Stimulated activated memory B cell treated with anti-CD40 and anti-IgM and Interleukin-4, amounts not matched to agents 10 μg/mL and 1 μg/mL and 100 μg/mL, for 72 hours (primary cell): ENCODE results near the gene LYRM9.
"Not testable (repeated sequence)": the region's sequence is repeated elsewhere in the genome, so short reads cannot be mapped to it uniquely, and the experiment has no call there.

ENCODE experiments used
- ATAC-seq: fragments of 150-1000 bp; cut with Tn5 transposase; 2 replicates; pipeline ENCODE4 v1.10.0; 2021
- H3K27ac Mint-ChIP-seq: one replicate; pipeline ENCODE4 v1.8.0; 2022; ENCODE audit warnings: mild to moderate bottlenecking, mixed read lengths
- H3K27me3 Mint-ChIP-seq: one replicate; pipeline ENCODE4 v1.8.0; 2022; ENCODE audit warnings: mixed read lengths
- H3K36me3 Mint-ChIP-seq: one replicate; pipeline ENCODE4 v1.8.0; 2022; ENCODE audit warnings: mixed read lengths
- H3K4me1 Mint-ChIP-seq: one replicate; pipeline ENCODE4 v1.8.0; 2022; ENCODE audit warnings: mixed read lengths
- H3K4me3 Mint-ChIP-seq: one replicate; pipeline ENCODE4 v1.8.0; 2022; ENCODE audit warnings: mild to moderate bottlenecking, moderate library complexity, mixed read lengths
- H3K9me3 Mint-ChIP-seq: one replicate; pipeline ENCODE4 v1.8.0; 2022; ENCODE audit warnings: mixed read lengths

The LYRM9 gene

DNA sequence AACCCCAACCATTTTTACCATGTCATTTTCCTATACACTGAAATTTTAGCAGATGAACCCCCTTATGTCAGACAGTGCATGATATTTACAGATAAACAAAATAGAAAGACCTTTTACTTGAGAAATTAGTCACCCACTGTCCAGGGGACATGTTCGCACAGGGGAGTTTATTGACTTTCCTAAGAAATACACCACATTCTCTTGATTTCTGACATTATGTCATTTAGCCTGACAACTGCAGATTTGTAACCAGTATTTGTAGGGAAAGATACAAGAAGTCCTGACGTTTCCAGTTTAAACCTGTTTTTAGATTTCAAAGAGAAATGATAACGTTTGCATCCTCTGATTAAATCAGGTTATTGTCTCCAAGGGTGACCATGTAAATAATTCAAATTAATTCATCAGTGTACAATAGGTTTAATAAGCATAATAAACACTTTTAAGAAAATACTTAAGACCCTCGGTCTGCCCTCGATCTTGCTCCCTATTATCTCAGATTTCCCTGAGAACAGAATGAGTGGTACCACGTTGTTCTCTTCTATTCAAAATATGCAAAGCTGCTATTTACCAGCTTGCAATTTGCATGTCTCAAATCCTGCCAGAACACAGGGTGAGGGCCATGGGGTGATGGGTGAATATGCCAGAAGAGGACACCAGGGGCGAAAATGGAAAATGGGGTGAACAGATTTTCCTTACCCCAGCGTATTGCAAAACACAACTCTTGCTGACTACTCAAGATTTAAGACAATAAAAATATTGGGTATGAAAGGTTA is 2.1 kb upstream of the LYRM9 start:
- no peaks in the 10 kb centered on the region for H3K9me3 Mint-ChIP-seq
- no peak overlapping the region for H3K27ac Mint-ChIP-seq

DNA sequence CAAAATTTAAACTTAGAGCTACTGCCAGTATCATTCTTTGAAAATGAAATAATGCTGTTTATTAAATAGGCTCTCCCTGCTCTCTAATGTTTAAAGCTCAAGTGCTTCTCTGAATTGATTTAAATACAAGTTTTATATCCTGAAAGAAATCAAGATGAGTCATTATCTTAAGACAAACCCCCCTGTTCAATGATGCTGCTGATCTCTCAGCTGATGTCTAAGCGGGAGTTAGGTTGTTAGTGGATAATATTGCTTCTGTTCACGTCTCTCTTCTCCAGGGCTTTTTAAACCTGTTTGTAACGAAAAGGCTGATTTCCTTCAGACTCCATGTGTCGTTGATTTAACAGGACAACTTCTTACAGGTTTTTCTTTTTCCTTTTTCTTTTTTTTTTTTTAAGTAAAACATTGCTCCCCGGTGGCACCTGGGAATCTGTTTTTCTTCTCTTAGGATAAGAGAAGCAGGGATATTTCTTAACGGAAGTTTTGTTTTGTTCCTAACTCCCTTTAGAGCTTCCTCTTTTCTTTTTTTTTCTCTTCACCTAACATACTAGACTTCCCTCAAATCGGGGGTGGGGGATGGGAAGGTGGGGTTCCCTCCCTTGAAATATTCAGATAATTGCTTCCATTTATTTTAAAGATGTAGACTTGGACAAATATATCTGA is 807 bp upstream of the LYRM9 start:
- ATAC-seq, result no peak
- no peaks in the 10 kb centered on the region for H3K36me3 Mint-ChIP-seq
- H3K27ac Mint-ChIP-seq, result peak overlapping the region; percentile 69
- H3K4me1 Mint-ChIP-seq, result peaks cover 32% of the 10 kb centered on the region
- H3K4me3 Mint-ChIP-seq, result peak overlapping the region; percentile 79
- no peaks in the 10 kb centered on the region for H3K9me3 Mint-ChIP-seq
- H3K27me3 Mint-ChIP-seq, result no peaks in the 10 kb centered on the region

More for the DNA sequence above, 2.1 kb upstream of the LYRM9 start:
- no peaks in the 10 kb centered on the region for H3K36me3 Mint-ChIP-seq
- peaks cover 29% of the 10 kb centered on the region for H3K4me1 Mint-ChIP-seq
- no peak for ATAC-seq
- H3K27me3 Mint-ChIP-seq, result no peaks in the 10 kb centered on the region
- no peak overlapping the region for H3K4me3 Mint-ChIP-seq

GRCh38 chr17:27892542-27892865 is 661 bp downstream of the LYRM9 start:
- Mint-ChIP-seq H3K4me3 (peak overlapping the region; percentile 79), H3K27ac (peak overlapping the region; percentile 69), H3K9me3 (no peaks in the 10 kb centered on the region), H3K27me3 (no peaks in the 10 kb centered on the region), H3K4me1 (peaks cover 36% of the 10 kb centered on the region), H3K36me3 (no peaks in the 10 kb centered on the region)
- ATAC-seq, result no peak

DNA sequence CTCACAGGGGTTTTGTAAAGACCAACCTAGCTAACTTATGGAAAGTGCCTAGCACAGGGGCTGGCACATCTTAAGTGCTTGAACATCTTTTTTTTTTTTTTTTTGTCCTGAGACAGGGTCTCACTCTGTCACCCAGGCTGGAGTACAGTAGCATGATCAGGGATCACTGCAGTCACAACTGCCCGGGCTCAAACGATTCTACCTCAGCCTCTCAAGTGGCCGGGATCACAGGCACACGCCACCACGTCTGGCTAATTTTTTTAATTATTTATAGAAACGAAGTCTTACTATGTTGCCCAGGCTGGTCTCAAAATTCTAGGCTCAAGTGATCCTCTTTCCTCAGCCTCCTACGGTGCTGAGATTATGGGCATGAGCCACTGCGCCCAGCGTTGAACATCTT is 1.3 kb downstream of the LYRM9 start:
- no peak for ATAC-seq
- no peak overlapping the region for H3K27ac Mint-ChIP-seq
- peaks cover 36% of the 10 kb centered on the region for H3K4me1 Mint-ChIP-seq
- no peaks in the 10 kb centered on the region for H3K9me3 Mint-ChIP-seq
- no peaks in the 10 kb centered on the region for H3K36me3 Mint-ChIP-seq
- no peaks in the 10 kb centered on the region for H3K27me3 Mint-ChIP-seq
- no peak overlapping the region for H3K4me3 Mint-ChIP-seq

GRCh38 chr17:27889711-27890251 is 3.4 kb downstream of the LYRM9 start:
- Mint-ChIP-seq H3K27ac (no peak overlapping the region), H3K9me3 (no peaks in the 10 kb centered on the region), H3K36me3 (no peaks in the 10 kb centered on the region), H3K27me3 (no peaks in the 10 kb centered on the region), H3K4me1 (peaks cover 42% of the 10 kb centered on the region), H3K4me3 (no peak overlapping the region)
- no peak for ATAC-seq

DNA sequence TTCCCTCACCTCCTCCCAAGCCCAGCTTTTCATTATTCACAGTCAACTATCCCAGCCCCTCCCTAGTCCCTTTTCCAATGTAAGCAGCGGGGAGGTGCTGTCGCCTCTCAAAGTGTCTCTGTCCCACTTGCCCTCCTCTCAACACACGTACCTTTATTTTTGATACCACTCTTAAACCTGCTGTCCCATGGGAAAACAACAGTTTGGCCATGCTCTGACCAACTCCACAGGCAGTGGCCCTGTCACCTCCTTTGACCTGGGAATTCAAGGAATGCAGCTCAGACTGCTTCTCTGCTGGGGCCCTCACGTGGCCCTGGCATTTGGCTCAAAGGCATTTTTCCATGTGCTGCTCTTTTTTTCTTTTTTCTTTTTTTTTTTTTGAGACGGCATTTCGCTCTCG is 4.2 kb downstream of the LYRM9 start:
- Mint-ChIP-seq H3K36me3 (no peaks in the 10 kb centered on the region), H3K27ac (no peak overlapping the region), H3K27me3 (no peaks in the 10 kb centered on the region), H3K4me1 (peaks cover 36% of the 10 kb centered on the region), H3K4me3 (no peak overlapping the region), H3K9me3 (no peaks in the 10 kb centered on the region)
- ATAC-seq, result no peak

GRCh38 chr17:27888067-27888466 is 5.1 kb downstream of the LYRM9 start:
- no peak overlapping the region for H3K27ac Mint-ChIP-seq

GRCh38 chr17:27886348-27886906 is 6.7 kb downstream of the LYRM9 start:
- not testable (repeated sequence) for H3K27me3 Mint-ChIP-seq

More at GRCh38 chr17:27888067-27888466, 5.1 kb downstream of the LYRM9 start:
- Mint-ChIP-seq H3K4me3 (no peak overlapping the region), H3K9me3 (no peaks in the 10 kb centered on the region), H3K36me3 (no peaks in the 10 kb centered on the region), H3K4me1 (peaks cover 29% of the 10 kb centered on the region), H3K27me3 (no peaks in the 10 kb centered on the region)
- ATAC-seq, result no peak

DNA sequence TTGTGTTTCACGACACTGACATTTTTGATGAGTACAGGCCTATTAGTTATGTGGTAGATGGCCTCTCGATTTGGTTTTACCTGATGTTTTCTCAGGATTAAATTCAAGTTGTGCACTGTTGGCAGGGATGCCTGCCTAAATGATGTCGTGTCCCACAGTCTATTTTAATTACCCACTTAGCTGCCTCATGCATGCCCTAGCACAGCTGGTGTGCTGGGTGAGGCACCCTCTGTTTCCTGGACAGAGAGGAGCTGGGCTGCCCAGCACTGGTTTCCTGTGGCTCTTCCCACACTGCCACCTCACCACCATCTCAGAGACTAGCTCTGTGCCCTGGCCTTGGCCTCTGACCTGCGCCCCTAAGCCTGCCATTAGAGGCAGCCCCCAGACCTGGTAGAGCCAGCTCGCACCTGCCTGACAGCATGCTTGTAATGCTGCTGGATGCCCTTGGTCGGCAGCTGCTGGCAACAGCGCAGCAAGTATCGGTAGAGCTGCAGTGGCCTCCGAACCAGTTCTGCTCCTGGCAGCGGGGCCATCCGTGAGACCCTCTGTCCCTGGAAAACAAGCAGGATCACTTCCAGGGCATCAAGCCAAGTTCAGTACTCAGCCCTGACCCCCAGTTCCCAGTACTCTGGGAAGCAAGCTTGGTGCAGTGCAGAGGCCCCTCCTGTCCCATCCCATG is 10.9 kb downstream of the LYRM9 start:
- Mint-ChIP-seq H3K9me3 (no peaks in the 10 kb centered on the region), H3K36me3 (peaks cover 13% of the 10 kb centered on the region), H3K27ac (no peak overlapping the region), H3K27me3 (no peaks in the 10 kb centered on the region), H3K4me1 (peaks cover 11% of the 10 kb centered on the region), H3K4me3 (no peak overlapping the region)
- ATAC-seq, result no peak

More at GRCh38 chr17:27886348-27886906, 6.7 kb downstream of the LYRM9 start:
- not testable (repeated sequence) for H3K27ac Mint-ChIP-seq, ATAC-seq, H3K9me3 Mint-ChIP-seq, H3K4me3 Mint-ChIP-seq, H3K36me3 Mint-ChIP-seq
- peaks cover 20% of the 10 kb centered on the region for H3K4me1 Mint-ChIP-seq

DNA sequence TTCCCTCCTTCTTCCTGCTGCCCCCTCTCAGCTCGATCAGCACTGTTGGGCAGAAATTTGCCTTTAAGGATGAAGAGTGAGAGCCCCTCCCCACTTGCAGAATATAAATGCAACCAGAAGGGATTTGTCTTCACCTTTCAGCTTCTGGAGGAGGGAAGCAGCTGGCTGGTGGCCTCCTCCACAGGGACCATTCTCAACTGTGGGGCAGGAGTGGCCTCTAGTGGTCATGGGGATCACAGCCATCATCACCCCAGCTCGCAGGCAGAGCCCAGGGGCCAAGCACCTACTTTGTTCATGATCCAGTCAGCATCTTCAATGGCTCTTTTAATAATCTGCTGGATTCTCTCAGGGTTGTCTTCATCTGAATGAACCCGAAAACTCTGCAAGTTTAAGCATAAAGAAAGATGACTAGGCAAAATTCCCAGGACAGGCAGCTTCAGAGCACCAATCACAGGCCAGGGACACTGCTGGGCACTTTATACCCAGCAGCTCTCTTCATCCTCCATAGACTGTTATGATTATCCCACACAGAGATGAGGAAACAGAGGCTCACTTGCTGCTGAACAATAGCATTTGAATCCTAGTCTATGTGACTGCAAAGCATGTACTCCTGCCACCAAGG is 13.1 kb downstream of the LYRM9 start:
- no peak overlapping the region for H3K27ac Mint-ChIP-seq
- H3K9me3 Mint-ChIP-seq, result no peaks in the 10 kb centered on the region
- no peaks in the 10 kb centered on the region for H3K27me3 Mint-ChIP-seq
- H3K36me3 Mint-ChIP-seq, result peaks cover 17% of the 10 kb centered on the region
- H3K4me3 Mint-ChIP-seq, result no peak overlapping the region
- ATAC-seq, result peak; percentile 82
- H3K4me1 Mint-ChIP-seq, result peaks cover 5% of the 10 kb centered on the region

DNA sequence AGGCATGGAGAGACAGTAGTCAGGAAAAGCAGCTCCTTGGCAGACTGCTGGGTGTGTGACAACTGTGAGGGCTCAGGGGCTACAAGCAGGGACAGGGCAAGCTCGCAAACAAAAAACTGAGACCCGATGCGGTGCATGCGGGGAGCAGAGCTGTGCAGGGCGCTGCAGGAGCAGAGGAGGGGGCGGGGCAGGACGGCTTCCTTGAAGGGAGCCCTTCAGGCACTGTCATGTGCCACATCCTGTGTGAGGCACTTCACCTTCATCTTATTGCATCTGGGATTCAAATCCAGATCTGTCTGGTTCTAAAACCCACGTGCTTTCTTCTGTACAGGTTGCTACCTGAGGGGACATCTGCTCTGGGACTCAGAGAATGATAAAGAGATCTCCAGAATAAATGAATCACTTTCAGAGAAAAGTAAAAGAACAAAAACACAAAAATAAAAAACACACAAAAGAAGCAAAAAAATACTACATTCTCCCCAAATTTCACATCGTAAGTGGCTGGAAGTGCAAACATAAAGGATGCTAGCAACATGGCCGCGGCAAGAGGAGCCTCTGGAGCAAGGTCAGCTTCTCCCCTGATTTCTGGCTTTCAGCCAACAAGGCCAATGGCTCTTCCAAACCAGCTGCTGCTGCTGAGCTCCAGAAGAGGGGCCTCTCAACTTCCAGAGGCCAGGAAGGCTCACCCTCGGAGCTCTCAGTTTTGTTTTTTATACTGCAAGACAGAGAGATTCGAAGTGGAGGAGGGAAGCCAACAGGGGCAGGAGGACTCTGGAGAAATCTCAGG is 14.2 kb downstream of the LYRM9 start:
- Mint-ChIP-seq H3K4me1 (peaks cover 5% of the 10 kb centered on the region), H3K27ac (no peak overlapping the region), H3K9me3 (no peaks in the 10 kb centered on the region), H3K36me3 (peaks cover 24% of the 10 kb centered on the region), H3K4me3 (no peak overlapping the region), H3K27me3 (no peaks in the 10 kb centered on the region)
- no peak for ATAC-seq

- no peaks in the 10 kb centered on the region for H3K27me3 Mint-ChIP-seq
- no peak for ATAC-seq
- peaks cover 20% of the 10 kb centered on the region for H3K36me3 Mint-ChIP-seq
These were observed 19.4 kb downstream of the LYRM9 start for GRCh38 chr17:27873746-27874145.

GRCh38 chr17:27873211-27873610 is 20.0 kb downstream of the LYRM9 start:
- H3K27ac Mint-ChIP-seq, result no peak overlapping the region
- H3K4me1 Mint-ChIP-seq, result no peaks in the 10 kb centered on the region
- no peaks in the 10 kb centered on the region for H3K27me3 Mint-ChIP-seq
- no peaks in the 10 kb centered on the region for H3K9me3 Mint-ChIP-seq
- H3K36me3 Mint-ChIP-seq, result peaks cover 15% of the 10 kb centered on the region
- H3K4me3 Mint-ChIP-seq, result no peak overlapping the region
- ATAC-seq, result no peak

More at GRCh38 chr17:27873746-27874145, 19.4 kb downstream of the LYRM9 start:
- Mint-ChIP-seq H3K4me1 (no peaks in the 10 kb centered on the region), H3K27ac (no peak overlapping the region), H3K4me3 (no peak overlapping the region), H3K9me3 (no peaks in the 10 kb centered on the region)

DNA sequence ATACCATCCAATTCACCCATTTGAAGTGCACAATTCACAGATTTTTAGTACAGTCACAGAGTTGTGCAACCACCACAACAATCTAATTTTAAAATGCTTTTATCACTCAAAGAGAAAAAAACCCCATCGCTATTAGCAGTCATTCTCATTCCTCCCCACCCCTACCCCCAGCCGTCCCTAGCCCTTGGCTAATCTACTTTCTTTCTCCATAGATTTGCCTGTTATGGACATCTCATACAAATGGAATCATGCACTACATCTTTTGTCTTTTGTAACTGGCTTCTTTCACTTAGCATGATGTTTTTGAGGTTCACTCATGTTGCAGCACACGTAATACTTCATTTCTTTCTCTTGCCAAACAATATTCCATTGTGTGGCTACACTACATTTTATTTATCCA is 20.4 kb downstream of the LYRM9 start:
- no peak for ATAC-seq

More for the DNA sequence above, 20.4 kb downstream of the LYRM9 start:
- Mint-ChIP-seq H3K36me3 (peaks cover 11% of the 10 kb centered on the region), H3K27ac (no peak overlapping the region), H3K4me1 (no peaks in the 10 kb centered on the region), H3K27me3 (no peaks in the 10 kb centered on the region), H3K9me3 (no peaks in the 10 kb centered on the region), H3K4me3 (no peak overlapping the region)
